AG04449 (cell line): Measurements from ENCODE around the gene ANO8.

ENCODE experiments used
- CTCF ChIA-PET: fragments of 350-600 bp; formaldehyde crosslinking; extraction: SDS; loops from one replicate; lab custom pipeline; 2021; ENCODE audit warnings: antibody characterized with exemption; lab: Yijun Ruan, JAX
- POLR2A ChIA-PET: fragments of 400-600, 350-600 bp; formaldehyde crosslinking; extraction: SDS; loops from one replicate; lab custom pipeline; 2020; ENCODE audit warnings: antibody characterized with exemption, inconsistent platforms; lab: Yijun Ruan, JAX
- DNase-seq: peaks from one replicate; pipeline ENCODE4 v3.0.0-alpha.2; 2010; ENCODE audit warnings: low read depth, low spot score
- H3K4me3 ChIP-seq: 2 replicates; pipeline ENCODE4 v1.5.1; 2011; ENCODE audit warnings: low read depth, mild to moderate bottlenecking, control low read depth, low read length
- TF ChIP-seq, protein P1 (sequence below): IDR thresholded peaks from one replicate; pipeline ENCODE4 v1.5.1; 2011; ENCODE audit warnings: mild to moderate bottlenecking, moderate library complexity, low read length, control low read depth, inconsistent platforms; ENCODE audit not compliant: insufficient read depth; ENCODE audit errors: missing control alignments

The ANO8 gene

DNA sequence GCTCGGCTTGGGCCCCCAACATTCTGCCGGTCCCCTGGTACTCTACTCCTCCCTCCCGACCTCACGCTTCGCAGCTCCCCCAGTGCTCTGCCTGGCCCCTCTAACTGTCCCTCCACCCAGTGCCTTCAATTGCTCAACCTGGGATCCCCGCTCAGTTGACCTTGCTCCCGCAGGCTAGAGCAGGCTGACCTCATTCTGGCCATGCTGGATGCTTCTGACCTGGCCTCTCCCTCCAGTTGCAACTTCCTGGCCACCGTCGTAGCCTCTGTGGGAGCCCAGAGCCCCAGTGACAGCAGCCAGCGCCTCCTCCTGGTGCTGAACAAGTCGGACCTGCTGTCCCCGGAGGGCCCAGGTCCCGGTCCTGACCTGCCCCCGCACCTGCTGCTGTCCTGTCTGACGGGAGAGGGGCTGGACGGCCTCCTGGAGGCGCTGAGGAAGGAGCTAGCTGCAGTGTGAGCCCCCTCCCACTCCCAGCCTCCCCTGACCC lies 6.3 kb upstream of the ANO8 start:
- ChIA-PET POLR2A (no interaction called here), CTCF (interaction anchor here (0.6 kb wide), 1 partner anchor 44 kb away, joined by 3 read pairs; no protein-coding TSS in a partner anchor)
- TF ChIP-seq, protein P1, sequence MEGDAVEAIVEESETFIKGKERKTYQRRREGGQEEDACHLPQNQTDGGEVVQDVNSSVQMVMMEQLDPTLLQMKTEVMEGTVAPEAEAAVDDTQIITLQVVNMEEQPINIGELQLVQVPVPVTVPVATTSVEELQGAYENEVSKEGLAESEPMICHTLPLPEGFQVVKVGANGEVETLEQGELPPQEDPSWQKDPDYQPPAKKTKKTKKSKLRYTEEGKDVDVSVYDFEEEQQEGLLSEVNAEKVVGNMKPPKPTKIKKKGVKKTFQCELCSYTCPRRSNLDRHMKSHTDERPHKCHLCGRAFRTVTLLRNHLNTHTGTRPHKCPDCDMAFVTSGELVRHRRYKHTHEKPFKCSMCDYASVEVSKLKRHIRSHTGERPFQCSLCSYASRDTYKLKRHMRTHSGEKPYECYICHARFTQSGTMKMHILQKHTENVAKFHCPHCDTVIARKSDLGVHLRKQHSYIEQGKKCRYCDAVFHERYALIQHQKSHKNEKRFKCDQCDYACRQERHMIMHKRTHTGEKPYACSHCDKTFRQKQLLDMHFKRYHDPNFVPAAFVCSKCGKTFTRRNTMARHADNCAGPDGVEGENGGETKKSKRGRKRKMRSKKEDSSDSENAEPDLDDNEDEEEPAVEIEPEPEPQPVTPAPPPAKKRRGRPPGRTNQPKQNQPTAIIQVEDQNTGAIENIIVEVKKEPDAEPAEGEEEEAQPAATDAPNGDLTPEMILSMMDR: no peak
- no peak for DNase-seq
- H3K4me3 ChIP-seq: no peak overlapping the region

DNA sequence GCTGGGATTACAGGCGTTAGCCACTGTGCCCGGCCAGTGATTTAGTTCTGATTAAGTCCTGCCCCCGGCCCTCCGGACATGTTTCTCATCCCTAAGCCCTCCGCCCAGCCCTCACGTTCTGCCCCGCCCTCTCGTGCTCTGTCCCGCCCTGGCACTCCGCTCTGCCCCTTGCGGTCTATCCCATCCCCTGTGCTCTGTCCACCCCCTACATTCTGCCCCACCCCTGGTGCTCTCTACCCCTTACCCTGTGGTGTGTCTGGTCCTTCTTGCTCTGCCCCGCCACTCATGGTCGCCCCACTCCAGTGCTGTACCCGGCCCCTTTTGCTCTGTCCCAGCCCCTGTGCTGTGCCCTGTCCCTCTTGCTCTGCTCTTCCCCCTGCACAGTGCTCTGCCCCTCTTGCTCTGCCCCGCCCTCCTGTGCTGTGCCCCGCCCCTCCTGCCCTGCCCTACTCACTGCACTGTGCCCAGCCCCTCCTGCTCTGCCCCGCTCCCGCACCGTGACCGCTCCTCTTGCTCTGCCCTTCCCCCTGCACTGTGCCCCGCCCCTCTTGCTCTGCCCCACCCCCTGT lies 5.7 kb upstream of the ANO8 start:
- H3K4me3 ChIP-seq: no peak overlapping the region
- no peak for DNase-seq
- TF ChIP-seq, protein P1: no peak
- POLR2A ChIA-PET: no interaction called here
- CTCF ChIA-PET: interaction anchor here (0.6 kb wide), 1 partner anchor 44 kb away, joined by 3 read pairs; no protein-coding TSS in a partner anchor

DNA sequence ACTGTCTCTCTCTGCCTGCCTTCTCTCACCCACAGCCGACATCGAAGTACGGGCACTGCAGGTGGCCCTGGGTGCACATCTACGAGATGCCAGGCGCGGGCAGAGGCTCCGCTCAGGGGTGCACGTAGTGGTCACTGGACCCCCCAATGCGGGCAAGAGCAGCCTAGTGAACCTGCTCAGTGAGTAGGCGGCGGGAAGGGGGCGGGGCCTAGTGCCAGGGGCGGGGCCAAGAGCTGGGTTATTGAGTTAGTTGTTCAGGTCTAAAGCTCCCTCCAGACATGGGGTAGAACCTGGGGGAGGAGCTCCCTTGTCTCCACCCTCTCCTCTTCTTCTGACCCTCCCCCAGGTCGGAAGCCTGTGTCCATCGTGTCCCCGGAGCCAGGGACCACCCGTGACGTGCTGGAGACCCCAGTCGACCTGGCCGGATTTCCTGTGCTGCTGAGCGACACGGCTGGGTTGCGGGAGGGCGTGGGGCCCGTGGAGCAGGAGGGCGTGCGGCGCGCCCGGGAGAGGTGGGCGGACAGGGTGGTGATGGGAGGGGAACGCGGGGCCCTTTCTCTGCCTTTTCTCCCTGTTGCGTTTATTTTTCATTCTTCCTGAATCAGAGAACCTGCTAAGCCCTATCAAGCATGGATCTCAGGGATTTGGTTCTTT lies 4.6 kb upstream of the ANO8 start:
- ChIA-PET CTCF (interaction anchor here (0.9 kb wide), 1 partner anchor 16 kb away, joined by 3 read pairs; no protein-coding TSS in a partner anchor), POLR2A (no interaction called here)
- TF ChIP-seq, protein P1: no peak
- DNase-seq: no peak
- no peak overlapping the region for H3K4me3 ChIP-seq

DNA sequence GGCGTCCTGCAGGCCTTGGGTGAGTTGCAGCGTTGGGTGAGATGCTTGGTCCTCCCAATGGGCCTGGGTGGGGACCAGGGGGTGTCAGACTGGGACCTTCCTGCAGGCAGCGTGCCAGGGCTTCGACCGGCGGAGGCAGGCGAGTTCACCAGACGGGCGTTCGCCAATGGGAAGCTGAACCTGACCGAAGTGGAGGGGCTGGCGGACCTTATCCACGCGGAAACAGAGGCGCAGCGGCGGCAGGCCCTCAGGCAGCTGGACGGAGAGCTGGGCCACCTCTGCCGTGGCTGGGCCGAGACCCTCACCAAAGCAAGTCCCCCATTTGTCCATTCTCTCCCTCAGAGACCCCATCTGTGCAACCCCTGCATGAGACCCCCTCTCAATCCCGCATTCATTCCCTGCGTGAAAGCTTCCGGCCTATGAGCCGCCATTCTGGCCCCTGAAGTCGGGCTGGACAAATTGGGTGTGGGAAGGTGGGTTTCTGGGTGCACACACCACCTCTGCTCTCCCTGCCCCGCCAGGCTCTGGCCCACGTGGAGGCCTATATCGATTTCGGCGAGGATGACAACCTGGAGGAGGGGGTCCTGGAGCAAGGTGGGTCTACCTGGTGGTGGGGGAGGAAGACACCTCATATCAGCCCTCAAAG lies 3.9 kb upstream of the ANO8 start:
- ChIA-PET CTCF (interaction anchor here (0.9 to 1.3 kb wide), 2 partner anchors 17 to 46 kb away, joined by 3 to 4 read pairs; no protein-coding TSS in a partner anchor), POLR2A (interaction anchor here (0.5 to 0.8 kb wide), 2 partner anchors 15 to 130 kb away, joined by 3 to 4 read pairs; no protein-coding TSS in a partner anchor)
- peak overlapping the region; percentile 86 for H3K4me3 ChIP-seq
- TF ChIP-seq, protein P1: no peak
- DNase-seq: no peak

DNA sequence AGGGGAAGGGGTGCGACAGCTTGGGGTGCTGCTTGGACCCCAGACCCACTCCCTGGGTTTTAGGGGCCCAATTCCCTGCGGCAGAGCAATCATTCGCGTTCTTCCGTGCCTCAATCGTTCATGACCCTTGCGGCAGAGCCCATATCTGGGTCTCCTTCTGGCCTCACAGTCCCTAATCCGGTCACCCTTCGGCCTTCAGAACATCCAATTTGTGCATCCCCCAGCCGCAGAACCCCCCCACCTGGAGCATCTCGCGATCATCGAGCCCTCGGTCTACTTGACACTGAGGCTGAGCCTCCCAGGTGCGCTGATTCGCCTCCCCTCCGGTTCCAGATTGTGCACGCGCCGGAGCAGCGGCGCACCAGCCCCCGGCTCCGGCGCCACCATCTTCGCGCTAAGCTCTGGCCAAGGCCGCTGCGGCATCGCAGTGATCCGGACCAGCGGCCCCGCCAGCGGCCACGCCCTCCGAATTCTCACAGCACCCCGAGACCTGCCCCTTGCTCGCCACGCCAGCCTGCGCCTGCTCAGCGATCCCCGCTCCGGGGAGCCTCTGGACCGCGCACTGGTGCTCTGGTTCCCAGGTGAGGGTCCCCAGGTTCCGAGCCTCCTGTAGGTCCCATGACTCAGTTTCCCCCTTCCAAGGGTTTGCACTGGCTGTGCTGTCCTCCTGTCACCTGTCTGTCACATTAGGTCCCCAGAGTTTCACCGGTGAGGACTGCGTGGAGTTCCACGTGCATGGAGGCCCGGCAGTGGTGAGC lies 3.2 kb upstream of the ANO8 start:
- TF ChIP-seq, protein P1: no peak
- ChIA-PET CTCF (interaction anchor here (1.3 kb wide), 1 partner anchor 47 kb away, joined by 4 read pairs; no protein-coding TSS in a partner anchor), POLR2A (interaction anchor here (0.5 to 0.8 kb wide), 2 partner anchors 15 to 131 kb away, joined by 3 to 4 read pairs; no protein-coding TSS in a partner anchor)
- H3K4me3 ChIP-seq: peak overlapping the region; percentile 86
- no peak for DNase-seq
